GM18499 (cell line): ENCODE results near the gene CD300LG.
"Not testable (repeated sequence)": the region's sequence is repeated elsewhere in the genome, so short reads cannot be mapped to it uniquely, and the experiment has no call there.

ENCODE experiments used
- ATAC-seq: cut with Tn5 transposase; IDR thresholded peaks from one replicate; pipeline ENCODE4 v1.9.1; 2021; ENCODE audit warnings: moderate number of reproducible peaks; ENCODE audit not compliant: insufficient read depth, unreplicated experiment

Gene CD300LG

GRCh38 chr17:43823350-43824084 lies 23.5 kb upstream of the CD300LG start:
- no peak for ATAC-seq

GRCh38 chr17:43825567-43825966 lies 21.4 kb upstream of the CD300LG start:
- no peak for ATAC-seq

DNA sequence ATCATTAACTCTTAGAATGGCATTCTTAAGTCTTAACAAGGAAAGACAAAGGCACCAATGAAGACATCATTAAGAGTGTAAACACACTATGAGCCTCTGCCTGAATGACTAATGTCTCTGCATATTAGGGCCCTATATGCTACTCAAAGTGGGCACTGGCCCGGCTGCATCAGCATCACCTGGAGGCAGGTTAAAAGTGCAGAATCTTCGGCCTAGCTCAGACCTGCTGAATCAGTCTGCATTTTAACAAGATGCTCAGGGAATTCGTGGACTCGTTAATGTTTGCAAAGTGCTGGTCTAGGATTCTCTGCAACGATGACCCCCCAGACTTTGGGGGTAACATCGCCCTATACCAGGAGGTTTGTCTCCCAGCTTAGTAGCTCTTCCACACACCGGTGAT lies 20.8 kb upstream of the CD300LG start:
- ATAC-seq: no peak

DNA sequence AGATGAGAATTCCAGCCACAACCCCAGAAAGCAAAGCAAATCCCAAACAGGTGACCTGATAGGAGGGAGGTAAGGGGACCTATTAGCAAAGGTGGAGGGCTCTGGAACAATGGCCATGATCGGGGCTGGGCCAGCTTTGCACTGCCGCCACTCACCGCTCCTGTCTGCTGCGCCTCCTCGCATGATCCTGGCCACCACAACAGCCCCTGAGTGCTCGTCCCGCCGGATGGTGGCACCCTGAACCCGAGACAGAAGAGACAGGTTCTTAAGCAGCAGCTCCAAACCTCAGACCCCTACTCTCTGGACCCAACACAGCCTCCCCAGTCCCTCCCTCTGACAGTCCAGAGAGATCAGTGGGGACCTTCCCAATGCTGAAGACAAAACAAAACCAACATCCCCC lies 19.4 kb upstream of the CD300LG start:
- ATAC-seq: no peak

GRCh38 chr17:43829738-43830137 lies 17.2 kb upstream of the CD300LG start:
- no peak for ATAC-seq

DNA sequence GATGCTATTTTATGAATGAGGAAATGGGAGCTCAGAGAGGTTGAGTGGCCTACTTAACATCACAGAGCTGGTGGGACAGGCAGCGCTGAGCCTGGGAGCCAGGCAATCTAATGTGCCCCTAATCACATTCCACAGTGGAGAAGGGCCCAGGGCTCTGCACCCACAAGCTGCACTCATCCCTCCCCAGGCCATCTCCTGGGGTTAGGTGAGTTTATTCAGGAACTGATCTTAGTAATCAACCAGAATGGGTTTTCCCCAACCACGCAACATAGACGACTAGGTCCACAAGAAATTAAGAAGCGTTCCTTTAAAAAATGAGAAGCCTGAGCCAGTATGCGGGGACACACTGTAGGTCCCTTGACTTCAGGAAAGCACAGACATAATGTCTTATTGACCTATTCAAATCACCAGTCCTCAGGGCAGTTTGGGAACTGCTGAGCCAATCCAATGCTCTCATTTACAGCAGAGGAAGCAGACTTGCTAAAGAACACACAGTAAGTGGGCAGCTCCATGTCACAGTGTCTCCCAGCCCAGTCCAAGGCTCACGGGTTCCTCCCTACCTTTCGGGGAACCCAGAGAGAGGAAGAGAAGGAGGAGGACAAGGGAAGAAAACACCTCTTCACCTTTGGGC lies 16.4 kb upstream of the CD300LG start:
- ATAC-seq: no peak

- no peak for ATAC-seq
Observed at GRCh38 chr17:43831633-43832032, 15.3 kb upstream of the CD300LG start.

DNA sequence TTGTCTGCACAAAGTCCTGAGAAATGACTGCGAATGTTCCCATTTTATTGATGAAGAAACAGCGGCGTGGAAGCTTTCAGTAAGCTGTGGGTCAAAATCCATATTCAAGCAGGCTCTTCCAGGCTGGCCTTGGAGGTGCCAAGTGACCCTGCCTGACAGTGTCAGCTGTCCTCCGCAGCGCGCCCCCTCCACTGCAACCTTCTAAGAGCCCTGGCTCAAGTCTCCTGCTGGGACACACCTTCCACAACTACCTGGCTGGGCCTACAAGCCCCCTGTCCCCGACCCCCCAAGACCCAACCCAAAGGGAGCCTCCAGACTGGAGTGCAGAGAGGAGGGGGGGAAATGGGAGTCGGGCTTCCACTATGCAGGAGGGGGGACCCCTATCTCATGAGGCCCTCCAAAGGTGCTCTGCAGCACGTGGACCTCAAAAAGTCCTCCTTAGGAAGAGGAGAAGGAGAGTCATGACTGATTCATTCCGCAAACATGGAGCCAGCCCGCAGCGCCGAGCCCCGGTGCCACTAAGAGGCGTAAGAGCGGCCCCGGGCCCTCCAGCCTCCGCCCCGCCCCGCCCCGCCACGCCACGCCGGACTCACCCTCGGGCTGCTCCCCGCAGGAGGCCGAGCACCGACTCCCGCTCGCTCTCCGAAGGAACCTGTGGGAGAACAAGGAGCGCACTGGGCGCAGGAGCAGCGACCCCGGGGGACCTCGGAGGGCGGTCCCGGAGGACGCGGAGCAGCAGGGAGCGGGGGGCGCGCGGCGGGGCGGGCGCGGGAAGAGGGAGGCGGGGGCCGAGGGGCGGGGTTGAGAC lies 14.6 kb upstream of the CD300LG start:
- no peak for ATAC-seq

- ATAC-seq: no peak
Observed at GRCh38 chr17:43832976-43833829, 13.8 kb upstream of the CD300LG start, which contains the start of gene MPP3. TSS of gene MPP3 (minus strand) at chr17:43833146. CDS start at chr17:43831906, 1,240 bp downstream.

- no peak for ATAC-seq
Observed at GRCh38 chr17:43834106-43834505, 12.9 kb upstream of the CD300LG start.

- no peak for ATAC-seq
Observed at GRCh38 chr17:43839670-43840108, 7.3 kb upstream of the CD300LG start.

DNA sequence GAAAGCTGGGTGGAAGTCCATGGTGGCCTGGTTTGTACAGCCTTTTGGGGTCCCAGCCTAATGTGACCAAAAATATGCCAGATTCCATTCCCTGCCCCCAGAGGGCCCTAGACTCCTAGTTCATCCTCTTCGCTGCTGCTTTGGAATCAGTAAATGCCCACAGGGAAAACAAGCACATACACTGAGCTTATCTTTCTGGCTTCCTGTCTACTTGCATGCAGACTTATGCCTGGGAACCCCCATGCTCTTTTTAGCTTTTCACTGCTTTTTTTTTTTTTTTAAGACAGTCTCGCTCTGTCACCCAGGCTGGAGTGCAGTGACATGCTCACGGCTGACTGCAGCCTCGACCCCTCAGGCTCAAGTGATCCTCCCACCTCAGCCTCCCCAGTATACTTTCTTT lies 6.2 kb upstream of the CD300LG start:
- ATAC-seq: no peak

GRCh38 chr17:43841282-43841681 lies 5.7 kb upstream of the CD300LG start:
- ATAC-seq: no peak

DNA sequence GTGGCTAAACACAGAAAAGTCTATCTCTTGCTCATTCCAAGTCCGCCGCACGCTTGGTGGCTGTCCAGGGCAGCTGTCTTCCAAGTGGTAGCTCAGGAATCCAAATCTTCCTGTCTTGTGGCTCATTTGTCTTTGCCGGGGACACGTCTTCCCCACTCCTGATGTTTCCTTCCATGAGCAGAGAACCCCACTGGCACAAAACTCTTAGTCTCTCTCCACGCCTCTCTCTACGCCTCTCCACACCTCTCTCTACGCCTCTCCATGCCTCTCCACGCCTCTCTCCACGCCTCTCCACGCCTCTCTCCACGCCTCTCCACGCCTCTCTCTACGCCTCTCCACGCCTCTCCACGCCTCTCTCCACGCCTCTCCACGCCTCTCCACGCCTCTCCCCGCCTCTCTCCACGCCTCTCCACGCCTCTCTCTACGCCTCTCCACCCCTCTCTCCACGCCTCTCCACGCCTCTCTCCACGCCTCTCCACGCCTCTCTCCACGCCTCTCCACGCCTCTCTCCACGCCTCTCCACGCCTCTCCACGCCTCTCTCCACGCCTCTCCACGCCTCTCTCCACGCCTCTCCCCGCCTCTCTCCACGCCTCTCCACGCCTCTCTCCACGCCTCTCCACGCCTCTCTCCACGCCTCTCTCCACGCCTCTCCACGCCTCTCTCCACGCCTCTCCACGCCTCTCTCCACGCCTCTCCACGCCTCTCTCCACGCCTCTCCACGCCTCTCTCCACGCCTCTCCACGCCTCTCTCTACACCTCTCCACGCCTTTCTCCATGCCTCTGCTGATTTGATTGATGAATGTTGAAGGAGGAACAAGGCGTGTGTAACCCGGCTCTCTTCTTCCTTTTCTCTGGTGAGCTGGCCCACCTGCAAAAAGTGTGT lies 4.6 kb upstream of the CD300LG start:
- not testable (repeated sequence) for ATAC-seq

DNA sequence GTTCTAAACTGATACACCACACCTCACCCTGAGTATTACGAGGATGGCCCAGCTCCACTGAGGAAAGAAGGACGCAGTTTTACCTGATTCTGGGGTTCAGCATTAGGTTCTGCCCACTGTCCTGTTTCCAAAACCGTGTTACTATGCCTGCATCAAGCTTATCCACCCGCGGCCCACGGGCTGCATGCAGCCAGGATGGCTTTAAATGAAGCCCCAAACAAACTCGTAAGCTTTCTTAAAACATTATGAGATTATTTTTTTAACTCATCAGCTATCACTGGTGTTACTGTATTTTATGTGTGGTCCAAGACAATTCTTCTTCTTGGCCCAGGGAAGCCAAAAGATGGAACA lies 4.0 kb upstream of the CD300LG start:
- no peak for ATAC-seq

GRCh38 chr17:43844241-43844640 lies 2.7 kb upstream of the CD300LG start:
- ATAC-seq: no peak

GRCh38 chr17:43845766-43846165 lies 1.2 kb upstream of the CD300LG start:
- ATAC-seq: no peak

- no peak for ATAC-seq
Observed at GRCh38 chr17:43846221-43846712, 709 bp upstream of the CD300LG start.

GRCh38 chr17:43848601-43849000 lies 1.6 kb downstream of the CD300LG start:
- no peak for ATAC-seq
